Fibroblast of pulmonary artery (primary cell): ENCODE measurements around the gene CEP170B.

Experiments used
- DNase-seq: peaks from one replicate; pipeline ENCODE4 v3.0.0-alpha.2; 2010; ENCODE audit warnings: low read depth
- H3K4me3 ChIP-seq: replicated peaks from 2 replicates; pipeline ENCODE4 v1.5.1; 2011; ENCODE audit warnings: low read depth, mild to moderate bottlenecking, control low read depth, low read length, moderate library complexity
- CTCF ChIP-seq: IDR thresholded peaks from 2 replicates; pipeline ENCODE4 v1.5.1; 2011; ENCODE audit warnings: mild to moderate bottlenecking, control low read depth, low read length, inconsistent platforms; ENCODE audit errors: missing control alignments

CEP170B gene

GRCh38 chr14:104876251-104876699 lies 11.2 kb downstream of the CEP170B start:
- TF ChIP-seq CTCF: no peak
- DNase-seq: peak; percentile 44

GRCh38 chr14:104877066-104877805 lies 12.2 kb downstream of the CEP170B start:
- H3K4me3 ChIP-seq: no peak overlapping the region
- no peak for DNase-seq
- no peak for TF ChIP-seq CTCF

More at GRCh38 chr14:104876251-104876699, 11.2 kb downstream of the CEP170B start:
- H3K4me3 ChIP-seq: no peak overlapping the region

GRCh38 chr14:104877806-104878550 lies 12.9 kb downstream of the CEP170B start:
- DNase-seq: no peak
- TF ChIP-seq CTCF: no peak
- H3K4me3 ChIP-seq: no peak overlapping the region

GRCh38 chr14:104878582-104878981 lies 13.5 kb downstream of the CEP170B start:
- TF ChIP-seq CTCF: no peak

GRCh38 chr14:104879201-104879982 lies 14.3 kb downstream of the CEP170B start:
- no peak for DNase-seq
- no peak for TF ChIP-seq CTCF
- no peak overlapping the region for H3K4me3 ChIP-seq

More at GRCh38 chr14:104878582-104878981, 13.5 kb downstream of the CEP170B start:
- no peak for DNase-seq
- H3K4me3 ChIP-seq: no peak overlapping the region

GRCh38 chr14:104879983-104880565 lies 15.0 kb downstream of the CEP170B start:
- DNase-seq: no peak
- no peak for TF ChIP-seq CTCF
- no peak overlapping the region for H3K4me3 ChIP-seq
